Stimulated activated CD8-positive, alpha-beta memory T cell treated with anti-CD3 and anti-CD28 coated beads, Interleukin-15, amount 100 ng/mL, for 48 hours (primary cell): ENCODE measurements around the gene FANCI.

Experiments
- DNase-seq, 2 donors: peaks; one replicate each; pipeline ENCODE4 v3.0.0-alpha.2; 2020; ENCODE audit warnings: low read depth in 2 of 2

Gene FANCI

GRCh38 chr15:89333011-89333860 is 89.5 kb downstream of the FANCI start:
- DNase-seq: no peak

- no peak for DNase-seq
Observed at GRCh38 chr15:89333959-89334509, 90.3 kb downstream of the FANCI start.

- peak; percentile 97 for DNase-seq
Observed at GRCh38 chr15:89334510-89335297, 90.9 kb downstream of the FANCI start, which contains the start of gene POLG. Gene POLG (minus strand): TSS chr15:89334824. CDS start chr15:89333754, 1,070 bp downstream.

- DNase-seq: no peak
Observed at GRCh38 chr15:89335298-89336041, 91.7 kb downstream of the FANCI start.

- DNase-seq: no peak
Observed at GRCh38 chr15:89338036-89338435, 94.3 kb downstream of the FANCI start.

- no peak for DNase-seq
Observed at GRCh38 chr15:89340573-89340972, 96.8 kb downstream of the FANCI start.

GRCh38 chr15:89341316-89342005 is 97.7 kb downstream of the FANCI start:
- DNase-seq: no peak

- no peak for DNase-seq
Observed at GRCh38 chr15:89342840-89343239, 99.1 kb downstream of the FANCI start.

GRCh38 chr15:89345248-89345647 is 101.5 kb downstream of the FANCI start:
- no peak for DNase-seq

GRCh38 chr15:89346516-89347231 is 102.9 kb downstream of the FANCI start:
- no peak for DNase-seq

- DNase-seq: no peak
Observed at GRCh38 chr15:89349206-89349558, 105.4 kb downstream of the FANCI start.

- DNase-seq: no peak
Observed at GRCh38 chr15:89352476-89352875, 108.7 kb downstream of the FANCI start.

- DNase-seq: no peak
Observed at GRCh38 chr15:89353991-89354390, 110.2 kb downstream of the FANCI start.

GRCh38 chr15:89356634-89357298 is 113.0 kb downstream of the FANCI start:
- DNase-seq: no peak

GRCh38 chr15:89358435-89358754 is 114.6 kb downstream of the FANCI start:
- DNase-seq: no peak

GRCh38 chr15:89358755-89359439 is 115.1 kb downstream of the FANCI start:
- DNase-seq: peak; percentile 60 to 70

GRCh38 chr15:89359471-89360293 is 115.9 kb downstream of the FANCI start:
- DNase-seq: no peak

GRCh38 chr15:89360294-89360971 is 116.7 kb downstream of the FANCI start:
- no peak for DNase-seq
